Measurements from ENCODE around the gene MDGA2.

DNA sequence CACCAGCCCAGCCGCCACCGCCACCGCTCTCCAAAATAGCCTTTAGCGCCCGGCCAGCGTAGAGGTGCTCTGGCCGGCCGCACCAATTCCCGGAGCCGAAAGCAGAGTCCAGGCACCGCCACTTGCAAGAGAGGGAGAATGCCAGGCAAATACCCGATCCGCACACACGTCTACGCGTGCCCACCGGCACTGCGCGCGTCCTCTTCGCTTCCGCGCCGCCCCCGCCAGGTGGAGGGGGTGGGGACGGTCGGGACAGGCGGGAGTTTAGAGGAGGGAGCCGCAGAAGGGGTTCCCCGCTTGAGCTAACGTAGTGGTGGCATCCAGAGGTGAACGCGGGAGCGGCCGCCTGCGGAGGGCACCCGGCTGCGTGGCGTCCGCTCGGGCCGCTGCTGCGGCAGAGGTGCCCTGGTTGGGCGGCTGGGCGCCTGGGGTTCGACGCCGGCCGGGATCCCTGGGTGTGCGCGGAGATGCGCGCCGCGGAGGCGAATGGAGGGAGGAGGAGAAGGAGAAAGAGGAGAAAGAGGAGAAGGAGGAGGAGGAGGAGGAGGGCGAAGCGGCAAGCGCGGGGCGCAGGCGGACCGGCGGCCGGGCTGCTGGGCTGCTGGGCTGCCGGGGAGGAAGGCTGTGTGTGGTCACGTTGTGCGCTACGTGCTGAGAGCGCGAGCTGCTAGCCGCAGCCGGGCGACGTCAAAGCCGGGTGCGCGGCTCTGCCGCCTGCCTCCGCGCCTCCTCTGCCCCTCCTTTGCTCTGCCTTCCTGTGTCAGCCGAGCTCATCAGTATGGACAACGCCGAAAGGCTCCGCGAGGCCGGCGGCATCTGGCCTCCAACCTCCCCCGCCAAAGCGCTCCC lies at the start of gene MDGA2:
- TF ChIP-seq, protein P1, sequence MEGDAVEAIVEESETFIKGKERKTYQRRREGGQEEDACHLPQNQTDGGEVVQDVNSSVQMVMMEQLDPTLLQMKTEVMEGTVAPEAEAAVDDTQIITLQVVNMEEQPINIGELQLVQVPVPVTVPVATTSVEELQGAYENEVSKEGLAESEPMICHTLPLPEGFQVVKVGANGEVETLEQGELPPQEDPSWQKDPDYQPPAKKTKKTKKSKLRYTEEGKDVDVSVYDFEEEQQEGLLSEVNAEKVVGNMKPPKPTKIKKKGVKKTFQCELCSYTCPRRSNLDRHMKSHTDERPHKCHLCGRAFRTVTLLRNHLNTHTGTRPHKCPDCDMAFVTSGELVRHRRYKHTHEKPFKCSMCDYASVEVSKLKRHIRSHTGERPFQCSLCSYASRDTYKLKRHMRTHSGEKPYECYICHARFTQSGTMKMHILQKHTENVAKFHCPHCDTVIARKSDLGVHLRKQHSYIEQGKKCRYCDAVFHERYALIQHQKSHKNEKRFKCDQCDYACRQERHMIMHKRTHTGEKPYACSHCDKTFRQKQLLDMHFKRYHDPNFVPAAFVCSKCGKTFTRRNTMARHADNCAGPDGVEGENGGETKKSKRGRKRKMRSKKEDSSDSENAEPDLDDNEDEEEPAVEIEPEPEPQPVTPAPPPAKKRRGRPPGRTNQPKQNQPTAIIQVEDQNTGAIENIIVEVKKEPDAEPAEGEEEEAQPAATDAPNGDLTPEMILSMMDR (IDR thresholded peaks at IDR 0.05; ENCODE audit: borderline replicate concordance, extremely low read depth, low read length, poor library complexity, severe bottlenecking), result no peak
- TF ChIP-seq EZH2 (IDR thresholded peaks at IDR 0.05; ENCODE audit: borderline replicate concordance, low read depth, low read length, severe bottlenecking), result no peak
